Umbilical cord (tissue), 2 donors: Measurements from ENCODE around the gene CDH22. TPM values are rescaled to one million over a fixed set of nuclear protein-coding genes. Genes with fewer than 3 reads are reported as not detected.
A peak's percentile ranks its signal among the peaks of the same experiment; 100 is the strongest.

Experiments
- DNase-seq: peaks from one replicate; pipeline ENCODE4 v3.0.0-alpha.2; 2015; ENCODE audit warnings: low spot score
- total RNA-seq: library from RNA; depleted of rRNA; stranded (reverse); fragments of >200 nt; gene quantifications from one replicate; pipeline ENCODE4 v1.2.3, GENCODE V29; 2014; ENCODE audit warnings: low replicate concordance; ENCODE audit not compliant: insufficient read depth

The CDH22 gene
- total RNA-seq, 1 donor from 2014 or later, result 0.24 TPM

- DNase-seq, result no peak
Measured at GRCh38 chr20:46324379-46324778, 16.1 kb upstream of the CDH22 start.

GRCh38 chr20:46323557-46323956 lies 15.3 kb upstream of the CDH22 start:
- no peak for DNase-seq

- DNase-seq, result no peak
Measured at GRCh38 chr20:46322641-46323040, 14.3 kb upstream of the CDH22 start.

GRCh38 chr20:46317685-46318177 lies 9.4 kb upstream of the CDH22 start:
- DNase-seq, result no peak

- no peak for DNase-seq
Measured at GRCh38 chr20:46316984-46317684, 8.8 kb upstream of the CDH22 start.

GRCh38 chr20:46315311-46315710 lies 7.0 kb upstream of the CDH22 start:
- DNase-seq, result no peak

- DNase-seq, result no peak
Measured at GRCh38 chr20:46312945-46313861, 4.9 kb upstream of the CDH22 start.

- DNase-seq, result peak; percentile 18
Measured at GRCh38 chr20:46312075-46312944, 4.0 kb upstream of the CDH22 start.

GRCh38 chr20:46311719-46312074 lies 3.4 kb upstream of the CDH22 start:
- DNase-seq, result no peak

- no peak for DNase-seq
Measured at GRCh38 chr20:46311039-46311650, 2.8 kb upstream of the CDH22 start.

GRCh38 chr20:46309945-46310344 lies 1.6 kb upstream of the CDH22 start:
- DNase-seq, result no peak

- DNase-seq, result no peak
Measured at GRCh38 chr20:46307999-46308257, 370 bp downstream of the CDH22 start.

- DNase-seq, result peak; percentile 44
Measured at GRCh38 chr20:46307139-46307998, 929 bp downstream of the CDH22 start.

- no peak for DNase-seq
Measured at GRCh38 chr20:46306743-46307138, 1.6 kb downstream of the CDH22 start.

- no peak for DNase-seq
Measured at GRCh38 chr20:46305973-46306360, 2.3 kb downstream of the CDH22 start.

GRCh38 chr20:46305331-46305972 lies 2.8 kb downstream of the CDH22 start:
- DNase-seq, result no peak

GRCh38 chr20:46304852-46305251 lies 3.4 kb downstream of the CDH22 start:
- no peak for DNase-seq

- DNase-seq, result no peak
Measured at GRCh38 chr20:46304361-46304760, 3.9 kb downstream of the CDH22 start.

GRCh38 chr20:46303176-46303956 lies 4.9 kb downstream of the CDH22 start:
- DNase-seq, result no peak
